GM18517 (cell line): ENCODE data around the gene PCDHB5.
"Not testable (repeated sequence)": the region's sequence is repeated elsewhere in the genome, so short reads cannot be mapped to it uniquely, and the experiment has no call there.

ENCODE experiments used
- ATAC-seq: cut with Tn5 transposase; IDR thresholded peaks from one replicate; pipeline ENCODE4 v1.9.1; 2021; ENCODE audit warnings: mild to moderate bottlenecking, moderate library complexity; ENCODE audit not compliant: unreplicated experiment

PCDHB5 gene

GRCh38 chr5:141151632-141152031 lies 16.6 kb downstream of the PCDHB5 start:
- not testable (repeated sequence) for ATAC-seq

- ATAC-seq = not testable (repeated sequence)
These were observed 17.1 kb downstream of the PCDHB5 start for GRCh38 chr5:141152096-141152495.

DNA sequence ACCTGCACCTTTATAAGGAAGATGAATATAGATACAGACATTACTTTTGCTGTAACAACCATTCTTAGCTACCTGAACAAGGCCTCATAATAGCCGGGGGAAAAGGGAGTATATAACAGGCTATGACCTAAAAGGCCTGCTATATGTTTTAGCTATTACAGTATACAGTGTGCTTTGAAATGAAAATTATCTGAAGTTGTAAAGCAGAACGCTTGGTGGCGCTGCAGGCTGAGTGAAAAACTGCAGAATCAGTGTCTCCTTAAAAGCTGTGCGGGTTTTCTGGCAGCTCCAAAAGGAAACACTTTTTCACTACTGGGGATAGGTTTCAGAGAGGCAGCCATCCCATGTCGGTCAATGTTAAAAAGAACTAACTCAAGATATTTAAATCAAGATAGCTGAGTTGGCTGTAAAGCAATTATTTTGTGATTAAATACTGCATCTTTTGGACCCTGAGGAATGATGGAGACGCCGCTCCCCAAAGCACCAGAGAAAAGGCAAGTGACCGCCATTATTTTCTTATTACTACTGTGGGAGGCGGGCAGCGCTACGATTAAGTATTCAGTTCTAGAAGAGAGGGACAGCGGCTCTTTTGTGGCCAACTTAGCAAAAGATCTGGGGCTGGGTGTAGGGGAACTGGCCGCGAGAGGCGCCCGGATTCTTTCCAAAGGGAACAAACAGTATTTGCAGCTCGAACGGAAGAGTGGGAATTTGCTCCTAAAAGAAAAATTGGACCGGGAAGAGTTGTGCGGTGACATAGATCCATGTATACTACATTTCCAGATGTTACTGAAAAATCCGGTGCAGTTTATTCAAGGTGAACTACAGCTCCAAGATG lies 20.8 kb downstream of the PCDHB5 start:
- ATAC-seq = no peak

DNA sequence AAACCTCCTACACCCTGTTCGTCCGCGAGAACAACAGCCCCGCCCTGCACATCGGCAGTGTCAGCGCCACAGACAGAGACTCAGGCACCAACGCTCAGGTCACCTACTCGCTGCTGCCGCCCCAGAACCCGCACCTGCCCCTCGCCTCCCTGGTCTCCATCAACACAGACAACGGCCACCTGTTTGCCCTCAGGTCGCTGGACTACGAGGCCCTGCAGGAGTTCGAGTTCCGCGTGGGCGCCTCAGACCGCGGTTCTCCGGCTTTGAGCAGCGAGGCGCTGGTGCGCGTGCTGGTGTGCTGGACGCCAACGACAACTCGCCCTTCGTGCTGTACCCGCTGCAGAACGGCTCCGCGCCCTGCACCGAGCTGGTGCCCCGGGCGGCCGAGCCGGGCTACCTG lies 22.4 kb downstream of the PCDHB5 start:
- ATAC-seq = not testable (repeated sequence)

DNA sequence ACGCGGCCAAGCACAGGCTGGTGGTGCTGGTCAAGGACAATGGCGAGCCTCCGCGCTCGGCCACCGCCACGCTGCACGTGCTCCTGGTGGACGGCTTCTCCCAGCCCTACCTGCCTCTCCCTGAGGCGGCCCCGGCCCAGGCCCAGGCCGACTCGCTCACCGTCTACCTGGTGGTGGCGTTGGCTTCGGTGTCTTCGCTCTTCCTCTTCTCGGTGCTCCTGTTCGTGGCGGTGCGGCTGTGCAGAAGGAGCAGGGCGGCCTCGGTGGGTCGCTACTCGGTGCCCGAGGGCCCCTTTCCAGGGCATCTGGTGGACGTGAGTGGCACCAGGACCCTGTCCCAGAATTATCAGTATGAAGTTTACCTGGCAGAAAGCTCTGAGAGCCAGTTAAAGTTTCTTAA lies 22.9 kb downstream of the PCDHB5 start:
- not testable (repeated sequence) for ATAC-seq

DNA sequence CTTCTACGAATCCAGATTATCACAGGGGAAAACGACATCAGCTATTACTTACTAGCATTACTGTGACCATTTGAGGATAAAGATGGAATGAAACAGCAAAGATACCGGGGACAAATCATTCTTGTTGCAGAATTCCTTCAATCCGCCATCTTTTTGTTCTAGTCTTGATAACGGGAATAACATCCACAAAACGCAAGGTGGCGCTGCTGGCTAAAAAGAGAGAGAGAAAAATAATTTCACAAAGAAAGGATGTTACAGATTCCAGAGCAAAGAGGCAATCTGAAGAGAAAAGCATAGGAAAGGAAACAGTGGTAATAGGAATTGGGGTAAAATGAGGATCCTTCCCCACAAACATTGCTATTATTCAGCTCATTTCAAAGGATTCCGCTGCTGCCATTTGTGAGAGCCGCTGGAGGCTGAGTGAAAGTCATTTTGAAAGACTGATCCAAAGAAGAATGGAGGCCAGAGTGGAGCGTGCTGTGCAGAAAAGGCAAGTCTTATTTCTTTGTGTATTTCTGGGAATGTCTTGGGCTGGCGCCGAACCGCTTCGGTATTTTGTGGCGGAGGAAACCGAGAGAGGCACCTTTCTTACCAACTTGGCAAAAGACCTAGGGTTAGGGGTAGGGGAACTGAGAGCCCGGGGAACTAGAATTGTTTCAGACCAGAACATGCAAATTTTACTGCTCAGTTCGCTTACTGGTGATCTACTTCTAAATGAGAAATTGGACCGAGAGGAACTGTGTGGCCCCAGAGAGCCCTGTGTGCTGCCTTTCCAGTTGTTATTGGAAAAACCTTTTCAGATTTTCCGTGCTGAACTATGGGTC lies 37.6 kb downstream of the PCDHB5 start, which contains the start of gene PCDHB7:
PCDHB7 (plus strand) TSS at position 264 of the 824 bp plus-strand sequence; CDS start at position 456, 192 bp downstream.
- no peak for ATAC-seq

GRCh38 chr5:141174291-141175104 lies 39.5 kb downstream of the PCDHB5 start:
- not testable (repeated sequence) for ATAC-seq

- no peak for ATAC-seq
These were observed 40.9 kb downstream of the PCDHB5 start for GRCh38 chr5:141175933-141176332.

- not testable (repeated sequence) for ATAC-seq
These were observed 42.7 kb downstream of the PCDHB5 start, which contains the start of gene PCDHB8 for GRCh38 chr5:141177577-141178191. PCDHB8 (plus strand) TSS chr5:141177790; CDS start chr5:141178035, 245 bp downstream.

DNA sequence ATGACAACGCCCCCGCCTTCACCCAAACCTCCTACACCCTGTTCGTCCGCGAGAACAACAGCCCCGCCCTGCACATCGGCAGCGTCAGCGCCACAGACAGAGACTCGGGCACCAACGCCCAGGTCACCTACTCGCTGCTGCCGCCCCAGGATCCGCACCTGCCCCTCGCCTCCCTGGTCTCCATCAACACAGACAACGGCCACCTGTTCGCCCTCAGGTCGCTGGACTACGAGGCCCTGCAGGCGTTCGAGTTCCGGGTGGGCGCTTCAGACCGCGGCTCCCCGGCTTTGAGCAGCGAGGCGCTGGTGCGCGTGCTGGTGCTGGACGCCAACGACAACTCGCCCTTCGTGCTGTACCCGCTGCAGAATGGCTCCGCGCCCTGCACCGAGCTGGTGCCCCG lies 44.4 kb downstream of the PCDHB5 start:
- not testable (repeated sequence) for ATAC-seq

DNA sequence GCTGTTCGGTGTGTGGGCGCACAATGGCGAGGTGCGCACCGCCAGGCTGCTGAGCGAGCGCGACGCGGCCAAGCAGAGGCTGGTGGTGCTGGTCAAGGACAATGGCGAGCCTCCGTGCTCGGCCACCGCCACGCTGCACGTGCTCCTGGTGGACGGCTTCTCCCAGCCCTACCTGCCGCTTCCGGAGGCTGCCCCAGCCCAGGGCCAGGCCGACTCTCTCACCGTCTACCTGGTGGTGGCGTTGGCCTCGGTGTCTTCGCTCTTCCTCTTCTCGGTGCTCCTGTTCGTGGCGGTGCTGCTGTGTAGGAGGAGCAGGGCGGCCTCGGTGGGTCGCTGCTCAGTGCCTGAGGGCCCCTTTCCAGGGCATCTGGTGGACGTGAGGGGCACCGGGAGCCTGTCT lies 44.9 kb downstream of the PCDHB5 start:
- ATAC-seq = not testable (repeated sequence)

DNA sequence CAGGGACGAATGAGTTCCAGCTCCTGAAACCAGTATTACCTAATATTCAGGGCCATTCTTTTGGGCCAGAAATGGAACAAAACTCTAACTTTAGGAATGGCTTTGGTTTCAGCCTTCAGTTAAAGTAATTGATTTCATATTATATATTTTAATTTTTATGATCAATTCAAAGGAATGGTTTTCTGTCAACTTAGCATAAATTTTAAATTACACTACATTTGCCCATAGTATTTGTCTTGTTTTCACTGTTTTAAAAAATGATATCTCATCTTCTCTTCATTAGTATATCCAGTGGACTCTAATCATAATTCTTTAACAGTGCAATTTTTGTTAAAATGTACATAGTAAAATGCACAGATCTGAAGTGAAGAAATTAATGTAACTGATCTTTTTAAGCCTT lies 45.3 kb downstream of the PCDHB5 start:
- ATAC-seq = no peak

- ATAC-seq = no peak
These were observed 47.2 kb downstream of the PCDHB5 start, which contains the start of gene PCDHB16 for GRCh38 chr5:141182248-141182647. PCDHB16 (plus strand) TSS chr5:141182387; CDS start chr5:141182560, 173 bp downstream.

GRCh38 chr5:141184117-141184855 lies 49.3 kb downstream of the PCDHB5 start:
- not testable (repeated sequence) for ATAC-seq

GRCh38 chr5:141186897-141187512 lies 52.0 kb downstream of the PCDHB5 start, which contains the start of gene PCDHB9:
PCDHB9 (plus strand) TSS chr5:141187161; CDS start chr5:141187319, 158 bp downstream.
- ATAC-seq = no peak
